Measurements from ENCODE around the gene TRMT112. TPM values are rescaled to one million over a fixed set of nuclear protein-coding genes. Genes with fewer than 3 reads are reported as not detected.

The TRMT112 gene
- total and polyA plus RNA-seq, 10 of the 15 experiments (the other 5 are each of a cell fraction or from before 2014, with no cell fraction given): 212 to 455 (median 308) TPM

GRCh38 chr11:64343767-64344559, 26.6 kb upstream of the TRMT112 start (continued):
- TF ChIP-seq RAD21 (IDR thresholded peaks at IDR 0.05; ENCODE audit: insufficient read depth, low read depth, low read length) (peak; percentile 54), MAX (IDR thresholded peaks at IDR 0.05; ENCODE audit: low read depth, low read length) (no peak)

GRCh38 chr11:64342869-64343745, 25.7 kb upstream of the TRMT112 start:
- Histone ChIP-seq H2AFZ (ENCODE audit: control insufficient read depth, low read depth, low read length) (no peak overlapping the region), H3K4me1 (ENCODE audit: control insufficient read depth, insufficient read depth, low read length) (peaks cover 24% of the 10 kb centered on the region), H3K9me3 (replicated peaks; ENCODE audit: control insufficient read depth, insufficient read depth, low read length) (no peaks in the 10 kb centered on the region), H3K4me3 (no peak overlapping the region), H3K4me2 (ENCODE audit: control insufficient read depth, insufficient read depth) (no peak overlapping the region), H3K36me3 (ENCODE audit: control insufficient read depth in 2 of 2, insufficient read depth in 2 of 2, low read length in 1 of 2) (peaks cover 8 to 13% of the 10 kb centered on the region in 2 experiments; a peak in 3 of 4 replicates), H3K79me2 (ENCODE audit: control insufficient read depth, insufficient read depth, low read length) (peaks cover 24% of the 10 kb centered on the region), H3K27me3 (replicated peaks in 1 of 2; ENCODE audit: control insufficient read depth in 2 of 2, insufficient read depth in 2 of 2, low read length in 1 of 2) (no peaks in the 10 kb centered on the region), H3K9ac (ENCODE audit: control insufficient read depth, insufficient read depth, low read length) (no peak overlapping the region), H3K27ac (ENCODE audit: control insufficient read depth, insufficient read depth) (no peak overlapping the region), H4K20me1 (ENCODE audit: control insufficient read depth, insufficient read depth) (no peaks in the 10 kb centered on the region; the same call in 1 of the 2 replicates)
- SMC1A ChIA-PET (ENCODE audit: uncharacterized antibody, unreplicated experiment): interaction anchor here (0.6 to 3.9 kb wide), 6 partner anchors 10 to 38 kb away, joined by 3 to 28 read pairs (median 3); partner anchors contain the start of genes PRDX5 and TRMT112
- peak; percentile 5 for ATAC-seq
- CTCF ChIA-PET: interaction anchor here (0.6 to 14.7 kb wide), 8 partner anchors 12 to 107 kb away, joined by 3 to 228 read pairs (median 4); partner anchors contain the start of genes ESRRA, PRDX5 and TRMT112
- intact Hi-C loops (cut with micrococcal nuclease; ENCODE audit: unreplicated experiment): no loop called here
- in situ Hi-C loops (cut with MboI): no loop called here
- POLR2A ChIA-PET: interaction anchor here (0.6 to 2.3 kb wide), 7 partner anchors 12 to 436 kb away, joined by 3 to 17 read pairs (median 3); partner anchors contain the start of genes PRDX5, SF1 and TRMT112
- BruUV-seq (replicated peaks): no TSS peak
- FAIRE-seq: no peak
- TF ChIP-seq HDGF (IDR thresholded peaks at IDR 0.05): 0 out of 2 replicates have a peak, but pooled peaks have one; percentile 11
- TF ChIP-seq SMC3 (IDR thresholded peaks at IDR 0.05; ENCODE audit: borderline replicate concordance, low read length): no peak
- no peak for TF ChIP-seq MYC (IDR thresholded peaks at IDR 0.05; ENCODE audit: insufficient read depth, insufficient read length, insufficient replicate concordance, low read length, severe bottlenecking)
- RAD21 ChIA-PET (ENCODE audit: unreplicated experiment): interaction anchor here (0.9 to 3.9 kb wide), 5 partner anchors 11 to 71 kb away, joined by 3 to 53 read pairs (median 6); partner anchors contain the start of genes PRDX5 and TRMT112
- no peak for DNase-seq (ENCODE audit: low read depth, low spot score)
- WGBS (ENCODE audit: insufficient coverage, insufficient replicate concordance, low lambda C conversion rate, missing lambda C conversion rate): 96% methylated on average over 17 of the region's 29 CpGs

Data from GM12878 (cell line).